Mesenchymal stem cell (in vitro differentiated cells and primary cell): ENCODE data around the gene PDE1A.

Experiments
- DNase-seq: peaks from one replicate; pipeline ENCODE4 v3.0.0-alpha.2; 2013
- H2AFZ ChIP-seq: one replicate; pipeline ENCODE4 v1.6.1; 2013; ENCODE audit warnings: low read depth, mild to moderate bottlenecking, control low read depth, inconsistent platforms, low read length, moderate library complexity
- H2AK5ac ChIP-seq: 2 replicates; pipeline ENCODE4 v1.6.1; 2013; ENCODE audit warnings: low read length, moderate library complexity, mild to moderate bottlenecking, inconsistent platforms; ENCODE audit not compliant: severe bottlenecking
- H2BK120ac ChIP-seq: one replicate; pipeline ENCODE4 v1.6.1; 2013; ENCODE audit warnings: low read depth, mild to moderate bottlenecking, inconsistent platforms, low read length, moderate library complexity
- H2BK12ac ChIP-seq, 2 experiments: one replicate each; pipeline ENCODE4 v1.6.1; 2013; ENCODE audit warnings: inconsistent platforms in 2 of 2, low read length in 2 of 2, mild to moderate bottlenecking in 2 of 2, moderate library complexity in 2 of 2, control low read depth in 1 of 2
- H2BK15ac ChIP-seq: one replicate; pipeline ENCODE4 v1.6.1; 2013; ENCODE audit warnings: mild to moderate bottlenecking, low read depth, inconsistent platforms; ENCODE audit not compliant: poor library complexity, severe bottlenecking
- H2BK5ac ChIP-seq: 2 replicates; pipeline ENCODE4 v1.6.1; 2013; ENCODE audit warnings: low read depth, mild to moderate bottlenecking, low read length, control low read depth, inconsistent platforms; ENCODE audit not compliant: poor library complexity, severe bottlenecking
- H3K14ac ChIP-seq, 2 experiments: one replicate each; pipeline ENCODE4 v1.6.1; 2013; ENCODE audit warnings: inconsistent platforms in 2 of 2, low read length in 2 of 2, control low read depth in 1 of 2, mild to moderate bottlenecking in 1 of 2, moderate library complexity in 1 of 2
- H3K18ac ChIP-seq, 2 experiments: one replicate each; pipeline ENCODE4 v1.6.1; 2013; ENCODE audit warnings: inconsistent platforms in 2 of 2, low read length in 2 of 2, control low read depth in 1 of 2, low read depth in 1 of 2, mild to moderate bottlenecking in 1 of 2
- H3K23ac ChIP-seq, 2 experiments: one replicate each; pipeline ENCODE4 v1.6.1; 2013; ENCODE audit warnings: inconsistent platforms in 2 of 2, low read length in 2 of 2, mild to moderate bottlenecking in 2 of 2, moderate library complexity in 2 of 2, control low read depth in 1 of 2
- H3K27ac ChIP-seq: 2 replicates; pipeline ENCODE4 v1.5.1; 2013; ENCODE audit warnings: mild to moderate bottlenecking, moderate library complexity, low read length, control low read depth, inconsistent platforms; ENCODE audit not compliant: poor library complexity, severe bottlenecking
- H3K27me3 ChIP-seq, 2 experiments: 2 replicates each; pipeline versions ENCODE4 v1.6.1 to v1.7.0; 2013; ENCODE audit warnings: low read length in 2 of 2, mild to moderate bottlenecking in 2 of 2, moderate library complexity in 2 of 2, control low read depth in 1 of 2, inconsistent platforms in 1 of 2; ENCODE audit not compliant: control insufficient read depth in 1 of 2, insufficient read depth in 1 of 2
- H3K36me3 ChIP-seq, 2 experiments: 2 replicates each; pipeline versions ENCODE4 v1.6.1 to v1.7.0; 2013; ENCODE audit warnings: low read length in 2 of 2, control low read depth in 1 of 2, inconsistent platforms in 1 of 2, low read depth in 1 of 2, mild to moderate bottlenecking in 1 of 2; ENCODE audit not compliant: insufficient read depth in 2 of 2, control insufficient read depth in 1 of 2
- H3K4ac ChIP-seq, 2 experiments: one replicate each; pipeline ENCODE4 v1.6.1; 2013; ENCODE audit warnings: inconsistent platforms in 2 of 2, low read length in 2 of 2, mild to moderate bottlenecking in 2 of 2, moderate library complexity in 2 of 2, control low read depth in 1 of 2, low read depth in 1 of 2
- H3K4me1 ChIP-seq: 2 replicates; pipeline ENCODE4 v1.6.1; 2013; ENCODE audit warnings: low read depth, low read length, control low read depth; ENCODE audit not compliant: control insufficient read depth, insufficient read depth
- H3K4me2 ChIP-seq: 2 replicates; pipeline ENCODE4 v1.6.1; 2013; ENCODE audit warnings: low read length, mild to moderate bottlenecking, inconsistent platforms; ENCODE audit not compliant: poor library complexity, severe bottlenecking
- H3K4me3 ChIP-seq, 2 experiments: 2 replicates each; pipeline versions ENCODE4 v1.5.1 to v1.7.0; 2013; ENCODE audit warnings: low read length in 2 of 2, mild to moderate bottlenecking in 2 of 2, control low read depth in 1 of 2, low read depth in 1 of 2; ENCODE audit not compliant: insufficient read depth in 1 of 2
- H3K79me1 ChIP-seq: replicated peaks from 2 replicates; pipeline ENCODE4 v1.6.1; 2013; ENCODE audit warnings: mild to moderate bottlenecking, control low read depth, low read length, inconsistent platforms; ENCODE audit not compliant: poor library complexity, severe bottlenecking
- H3K9ac ChIP-seq: 2 replicates; pipeline ENCODE4 v1.7.0; 2013; ENCODE audit warnings: mild to moderate bottlenecking, low read length, moderate library complexity
- H3K9me3 ChIP-seq: 2 replicates; pipeline ENCODE4 v1.7.0; 2013; ENCODE audit warnings: mild to moderate bottlenecking, low read length; ENCODE audit not compliant: control insufficient read depth
- H4K8ac ChIP-seq: one replicate; pipeline ENCODE4 v1.6.1; 2013; ENCODE audit warnings: inconsistent platforms, mild to moderate bottlenecking, low read length, moderate library complexity
- H4K91ac ChIP-seq: one replicate; pipeline ENCODE4 v1.6.1; 2013; ENCODE audit warnings: mild to moderate bottlenecking, low read length, inconsistent platforms
- WGBS: methylation state at CpG from one replicate; pipeline ENCODE4 v1.1.7; 2013; ENCODE audit warnings: mixed read lengths; 5-methylcytosine and 5-hydroxymethylcytosine counted together

PDE1A gene

GRCh38 chr2:182324665-182325064, 102.2 kb downstream of the PDE1A start:
- no peak overlapping the region for H3K4ac ChIP-seq
- H3K79me1 ChIP-seq: no peaks in the 10 kb centered on the region
- peak; percentile 50 for DNase-seq

DNA sequence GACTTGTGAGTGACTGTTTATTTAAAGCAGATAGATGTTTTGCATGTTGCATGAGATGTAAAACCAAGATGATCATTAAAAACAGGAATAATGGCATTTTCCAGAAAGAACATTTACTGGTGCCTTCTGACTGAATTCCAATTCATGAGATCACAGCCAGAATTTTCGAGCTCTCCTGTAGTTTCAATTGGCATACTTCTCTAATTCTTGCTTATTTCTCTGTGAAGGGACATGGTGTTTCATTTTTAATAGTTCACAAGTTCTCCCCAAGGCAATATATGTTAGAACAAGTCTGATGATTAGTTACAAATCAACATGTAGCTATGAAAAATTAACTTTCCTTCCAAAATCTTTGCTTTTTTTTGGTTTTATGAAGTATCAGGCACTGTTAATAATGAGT, 105.7 kb downstream of the PDE1A start:
- Histone ChIP-seq H2BK120ac (no peak overlapping the region), H3K23ac (no peak overlapping the region), H3K4ac (no peak overlapping the region), H3K9ac (no peak overlapping the region), H2BK15ac (no peak overlapping the region), H3K9me3 (no peaks in the 10 kb centered on the region), H3K4me1 (peaks cover 4% of the 10 kb centered on the region), H3K36me3 (no peaks in the 10 kb centered on the region), H4K91ac (no peak overlapping the region), H2BK12ac (no peak overlapping the region), H2AK5ac (no peak overlapping the region), H4K8ac (no peak overlapping the region), H2AFZ (no peak overlapping the region), H3K4me3 (no peak overlapping the region), H3K27me3 (no peaks in the 10 kb centered on the region), H3K79me1 (no peaks in the 10 kb centered on the region), H3K4me2 (no peak overlapping the region), H3K18ac (no peak overlapping the region), H3K14ac (no peak overlapping the region), H3K27ac (no peak overlapping the region), H2BK5ac (no peak overlapping the region)
- DNase-seq: no peak
- WGBS: no CpG with 5 or more reads among the region's 1 CpG

More at GRCh38 chr2:182324665-182325064, 102.2 kb downstream of the PDE1A start:
- Histone ChIP-seq H3K4me3 (no peak overlapping the region), H3K4me1 (peaks cover 4% of the 10 kb centered on the region), H3K9ac (no peak overlapping the region), H2AFZ (no peak overlapping the region), H3K27ac (peak overlapping the region; percentile 58), H4K8ac (no peak overlapping the region), H2BK5ac (no peak overlapping the region), H2AK5ac (no peak overlapping the region), H3K18ac (no peak overlapping the region), H2BK12ac (peak overlapping the region in 1 of 2 experiments; percentile 52), H4K91ac (no peak overlapping the region), H3K14ac (no peak overlapping the region), H3K9me3 (no peaks in the 10 kb centered on the region), H3K23ac (no peak overlapping the region), H3K27me3 (no peaks in the 10 kb centered on the region), H2BK15ac (no peak overlapping the region), H3K36me3 (no peaks in the 10 kb centered on the region), H3K4me2 (peak overlapping the region; percentile 3), H2BK120ac (no peak overlapping the region)
- WGBS: 77% methylated on average over 4 of the region's 4 CpGs

DNA sequence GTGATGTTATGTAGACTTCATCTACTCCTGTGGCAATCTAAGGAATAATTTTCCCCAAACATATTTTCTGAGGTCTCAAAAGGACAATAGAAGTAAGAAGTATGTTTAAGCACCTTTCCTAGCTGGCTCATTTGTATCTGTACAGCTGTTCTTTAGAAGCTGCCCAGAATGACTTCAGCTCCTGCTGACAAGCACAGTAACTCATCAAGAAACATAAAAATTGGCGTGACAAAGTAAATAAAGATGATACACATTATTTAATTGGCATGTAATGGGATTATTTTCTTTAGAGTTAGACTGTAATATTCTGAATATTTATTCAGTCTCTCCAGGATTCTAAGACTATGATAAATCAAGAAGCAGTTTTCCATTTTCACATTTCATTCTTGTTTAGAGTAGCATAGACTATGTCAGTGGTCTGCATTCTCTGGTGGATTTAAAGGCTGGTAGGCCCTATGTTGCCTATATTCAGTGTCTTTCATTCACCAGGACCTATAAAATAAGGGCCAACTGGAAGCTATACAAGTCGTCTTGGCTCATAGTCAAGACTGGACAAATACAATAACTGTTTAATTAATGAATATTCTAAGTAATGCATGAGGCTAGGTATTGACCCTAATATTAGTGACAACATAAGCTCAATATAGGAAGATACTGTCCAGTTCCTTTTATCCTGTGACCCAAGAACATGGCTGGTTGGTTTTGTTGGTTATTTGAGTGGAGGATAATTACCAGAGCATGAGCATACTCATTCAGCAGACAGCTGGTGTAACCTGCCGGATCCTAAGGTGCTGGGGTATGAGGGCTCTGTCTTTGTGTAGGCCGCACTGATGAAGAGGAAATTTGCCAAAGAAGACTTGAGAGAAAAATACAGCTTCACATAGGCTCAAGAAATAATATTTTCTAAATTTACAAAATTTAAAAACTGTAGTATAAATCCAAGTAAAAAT, 107.0 kb downstream of the PDE1A start:
- Histone ChIP-seq H3K14ac (no peak overlapping the region), H3K4me2 (no peak overlapping the region), H3K18ac (no peak overlapping the region), H3K9me3 (no peaks in the 10 kb centered on the region), H2BK15ac (no peak overlapping the region), H2BK5ac (no peak overlapping the region), H3K27ac (peak overlapping the region; percentile 22), H4K91ac (no peak overlapping the region), H3K36me3 (no peaks in the 10 kb centered on the region), H4K8ac (no peak overlapping the region), H3K9ac (peak overlapping the region; percentile 58), H2AFZ (no peak overlapping the region), H3K4me1 (peaks cover 2% of the 10 kb centered on the region), H3K27me3 (no peaks in the 10 kb centered on the region), H3K4me3 (no peak overlapping the region), H3K23ac (no peak overlapping the region), H2BK120ac (no peak overlapping the region), H3K79me1 (no peaks in the 10 kb centered on the region), H2BK12ac (no peak overlapping the region), H2AK5ac (no peak overlapping the region), H3K4ac (no peak overlapping the region)
- no peak for DNase-seq
- WGBS: 100% methylated on average over 1 of the region's 4 CpGs

- Histone ChIP-seq H3K18ac (no peak overlapping the region), H2BK15ac (no peak overlapping the region), H3K4me2 (no peak overlapping the region), H3K27ac (no peak overlapping the region), H3K9ac (peak overlapping the region; percentile 58), H4K8ac (no peak overlapping the region), H3K4me1 (peaks cover under 1% of the 10 kb centered on the region), H3K9me3 (no peaks in the 10 kb centered on the region), H2BK5ac (no peak overlapping the region), H3K36me3 (no peaks in the 10 kb centered on the region), H3K23ac (no peak overlapping the region), H3K4ac (no peak overlapping the region), H2AFZ (no peak overlapping the region), H3K14ac (no peak overlapping the region), H2AK5ac (no peak overlapping the region), H4K91ac (no peak overlapping the region), H3K27me3 (no peaks in the 10 kb centered on the region), H2BK120ac (no peak overlapping the region), H3K4me3 (no peak overlapping the region), H3K79me1 (no peaks in the 10 kb centered on the region), H2BK12ac (no peak overlapping the region)
- WGBS: 79% methylated on average over 3 of the region's 3 CpGs
- peak; percentile 33 for DNase-seq
These were observed 108.2 kb downstream of the PDE1A start for GRCh38 chr2:182318466-182319220.
